SK-N-SH (cell line): ENCODE measurements around the gene FAM222A. TPM values are rescaled to one million over a fixed set of nuclear protein-coding genes. Genes with fewer than 3 reads are reported as not detected.

Experiments
- CTCF ChIA-PET: fragments of 300-600, 350-600 bp; formaldehyde crosslinking; extraction: SDS; loops from one replicate; lab custom pipeline; 2021; lab: Yijun Ruan, JAX
- POLR2A ChIA-PET: fragments of 350-600 bp; sonication (Branson Sonifier 250); formaldehyde crosslinking; extraction: SDS; loops from one replicate; lab custom pipeline; 2020; ENCODE audit warnings: antibody characterized with exemption, inconsistent platforms; lab: Yijun Ruan, JAX
- DNase-seq: peaks from one replicate; pipeline ENCODE4 v3.0.0; 2012
- H2AFZ ChIP-seq: fragments of 200-600 bp; sonication (generic); 2 replicates; pipeline ENCODE4 v1.8.1; 2016; ENCODE audit warnings: antibody characterized with exemption, mild to moderate bottlenecking, low read depth
- H3F3A ChIP-seq: fragments of 200-600 bp; sonication (generic); replicated peaks from 2 replicates; pipeline ENCODE3; 2016; ENCODE audit warnings: antibody characterized with exemption, mild to moderate bottlenecking; ENCODE audit not compliant: insufficient read depth
- H3K27ac ChIP-seq, 2 experiments: fragments of 200-500 bp in 1 of 2; fragments of 200-600 bp in 1 of 2; sonication (Bioruptor generic) in 1 of 2; sonication (generic), shearing (Covaris generic) in 1 of 2; 2 replicates each; pipeline versions ENCODE4 v1.5.1 to v1.6.1; 2014 to 2016; ENCODE audit warnings: low read depth in 2 of 2, inconsistent platforms in 1 of 2, low read length in 1 of 2, mild to moderate bottlenecking in 1 of 2, mixed read lengths in 1 of 2
- H3K27me3 ChIP-seq: fragments of 200-600 bp; sonication (generic), shearing (Covaris generic); 2 replicates; pipeline ENCODE4 v1.6.1; 2016; ENCODE audit warnings: mixed run types; ENCODE audit not compliant: insufficient read depth
- H3K36me3 ChIP-seq, 2 experiments: fragments of 200-500 bp in 1 of 2; fragments of 200-600 bp in 1 of 2; sonication (Bioruptor generic) in 1 of 2; sonication (generic) in 1 of 2; replicated peaks in 1 of 2; 2 replicates each; pipeline versions ENCODE3 to v1.5.1; 2014 to 2016; ENCODE audit warnings: low read length in 1 of 2, mild to moderate bottlenecking in 1 of 2; ENCODE audit not compliant: insufficient read depth in 2 of 2, control insufficient read depth in 1 of 2
- H3K4me1 ChIP-seq, 2 experiments: fragments of 200-500 bp in 1 of 2; fragments of 200-600 bp in 1 of 2; sonication (Bioruptor generic) in 1 of 2; sonication (generic), shearing (Covaris generic) in 1 of 2; 2 replicates each; pipeline versions ENCODE4 v1.5.1 to v1.6.1; 2014 to 2016; ENCODE audit warnings: low read depth in 1 of 2, low read length in 1 of 2, mixed run types in 1 of 2; ENCODE audit not compliant: insufficient read depth in 2 of 2, control insufficient read depth in 1 of 2
- H3K4me2 ChIP-seq: fragments of 200-600 bp; sonication (generic), shearing (Covaris generic); 2 replicates; pipeline ENCODE4 v1.6.1; 2017; ENCODE audit warnings: mixed run types
- H3K4me3 ChIP-seq, 2 experiments: fragments of 200-500 bp in 1 of 2; fragments of 200-600 bp in 1 of 2; sonication (Bioruptor generic) in 1 of 2; sonication (generic), shearing (Covaris generic) in 1 of 2; 2 replicates each; pipeline versions ENCODE4 v1.5.1 to v1.8.1; 2014 to 2016; ENCODE audit warnings: low read depth in 2 of 2, inconsistent platforms in 1 of 2, low read length in 1 of 2, mild to moderate bottlenecking in 1 of 2, mixed read lengths in 1 of 2, moderate library complexity in 1 of 2
- H3K79me2 ChIP-seq: fragments of 200-600 bp; sonication (generic); 2 replicates; pipeline ENCODE4 v1.8.1; 2017; ENCODE audit warnings: mild to moderate bottlenecking; ENCODE audit not compliant: insufficient read depth
- H3K9ac ChIP-seq: fragments of 200-600 bp; sonication (generic); 2 replicates; pipeline ENCODE4 v1.6.1; 2017; ENCODE audit warnings: mixed run types
- H3K9me2 ChIP-seq: fragments of 200-600 bp; sonication (generic); 2 replicates; pipeline ENCODE4 v1.6.1; 2017; ENCODE audit warnings: mixed run types
- H3K9me3 ChIP-seq: fragments of 200-600 bp; sonication (generic); 2 replicates; pipeline ENCODE4 v1.6.1; 2017; ENCODE audit warnings: mixed run types, mild to moderate bottlenecking, moderate library complexity
- H4K20me1 ChIP-seq: fragments of 200-600 bp; sonication (generic); 2 replicates; pipeline ENCODE4 v1.6.1; 2017; ENCODE audit warnings: mild to moderate bottlenecking, mixed run types; ENCODE audit not compliant: insufficient read depth
- CTCF ChIP-seq: fragments of 200-600 bp; sonication (generic); IDR thresholded peaks from 2 replicates; pipeline ENCODE4 v1.6.1; 2017; ENCODE audit warnings: antibody characterized with exemption, mild to moderate bottlenecking, moderate library complexity
- ELF1 ChIP-seq: IDR thresholded peaks from 2 replicates; pipeline ENCODE4 v1.4.0; 2012
- FOSL2 ChIP-seq: IDR thresholded peaks from 2 replicates; pipeline ENCODE4 v1.4.0; 2012; ENCODE audit warnings: low read depth, mild to moderate bottlenecking, moderate library complexity, borderline replicate concordance
- FOXJ3 ChIP-seq: sonication (generic); formaldehyde crosslinking; IDR thresholded peaks from 2 replicates; pipeline ENCODE4 v1.5.1; 2020; ENCODE audit warnings: mild to moderate bottlenecking, missing genetic modification reagents
- GABPA ChIP-seq: IDR thresholded peaks from 2 replicates; pipeline ENCODE4 v1.4.0; 2012; ENCODE audit warnings: low read depth, mild to moderate bottlenecking
- GATA2 ChIP-seq: sonication (generic); formaldehyde crosslinking; IDR thresholded peaks from 2 replicates; pipeline ENCODE4 v1.5.0; 2020; ENCODE audit warnings: mild to moderate bottlenecking, missing genetic modification reagents
- MAX ChIP-seq: IDR thresholded peaks from 2 replicates; pipeline ENCODE4 v1.4.0; 2012; ENCODE audit warnings: low read depth
- MXI1 ChIP-seq: IDR thresholded peaks from 2 replicates; pipeline ENCODE4 v1.6.1; 2012; ENCODE audit warnings: mild to moderate bottlenecking, low read depth, low read length, improper control_type of control experiment
- NFIC ChIP-seq: IDR thresholded peaks from 2 replicates; pipeline ENCODE4 v1.4.0; 2012; ENCODE audit warnings: borderline replicate concordance
- NRF1 ChIP-seq: IDR thresholded peaks from 2 replicates; pipeline ENCODE4 v1.6.1; 2012; ENCODE audit warnings: low read depth, mild to moderate bottlenecking, low read length
- POLR2AphosphoS5 ChIP-seq: IDR thresholded peaks from 2 replicates; pipeline ENCODE4 v1.6.1; 2012; ENCODE audit warnings: low read depth, low read length
- RAD21 ChIP-seq: IDR thresholded peaks from 2 replicates; pipeline ENCODE4 v1.6.1; 2012; ENCODE audit warnings: mild to moderate bottlenecking, low read length
- RCOR1 ChIP-seq: fragments of 150-350 bp; IDR thresholded peaks from 2 replicates; pipeline ENCODE4 v1.6.1; 2017; ENCODE audit warnings: antibody characterized with exemption, low read length
- REST ChIP-seq: IDR thresholded peaks from 2 replicates; pipeline ENCODE4 v1.6.1; 2012; ENCODE audit warnings: mild to moderate bottlenecking, low read depth, low read length, moderate library complexity
- RXRA ChIP-seq: IDR thresholded peaks from 2 replicates; pipeline ENCODE4 v1.4.0; 2012; ENCODE audit warnings: low read depth, mild to moderate bottlenecking, borderline replicate concordance
- TCF12 ChIP-seq: IDR thresholded peaks from 2 replicates; pipeline ENCODE4 v1.4.0; 2012
- TEAD4 ChIP-seq: IDR thresholded peaks from 2 replicates; pipeline ENCODE4 v1.4.0; 2012; ENCODE audit warnings: mild to moderate bottlenecking, borderline replicate concordance; ENCODE audit not compliant: insufficient read depth
- USF1 ChIP-seq: IDR thresholded peaks from 2 replicates; pipeline ENCODE4 v1.4.0; 2012; ENCODE audit warnings: low read depth, borderline replicate concordance
- ZBTB33 ChIP-seq: IDR thresholded peaks from 2 replicates; pipeline ENCODE4 v1.4.0; 2012; ENCODE audit warnings: low read depth, borderline replicate concordance
- WGBS: methylation state at CpG from one replicate; pipeline ENCODE4 v1.1.6; 2017; ENCODE audit warnings: low lambda C conversion rate; 5-methylcytosine and 5-hydroxymethylcytosine counted together
- polyA plus RNA-seq, 3 experiments: library from polyadenylated mRNA; depleted of rRNA; stranded (reverse); fragments of >200 nt; gene quantifications; 2 replicates each; pipeline ENCODE4 v1.2.3, GENCODE V29; 2012

The FAM222A gene
- polyA plus RNA-seq, 1 of the 3 experiments (the other 2 are of a cell fraction), result 1.6 TPM

- no peak for DNase-seq
- H3K36me3 ChIP-seq, result no peaks in the 10 kb centered on the region
- H3K4me3 ChIP-seq, result no peak overlapping the region
- H3K9me3 ChIP-seq, result no peaks in the 10 kb centered on the region
- peaks cover 0 to 3% of the 10 kb centered on the region in 2 experiments; a peak in 1 of 4 replicates for H3K4me1 ChIP-seq
- H3K27me3 ChIP-seq, result no peaks in the 10 kb centered on the region
- no peaks in the 10 kb centered on the region for H4K20me1 ChIP-seq
- CTCF ChIA-PET, result interaction anchor here (1.1 kb wide), 1 partner anchor 65 kb away, joined by 3 read pairs; no protein-coding TSS in a partner anchor
- H3K9ac ChIP-seq, result no peak overlapping the region
- no peaks in the 10 kb centered on the region for H3K9me2 ChIP-seq
- POLR2A ChIA-PET, result no interaction called here
- no peaks in the 10 kb centered on the region for H3K79me2 ChIP-seq
- no peak overlapping the region for H2AFZ ChIP-seq
- TF ChIP-seq RCOR1, result no peak
- no peak for TF ChIP-seq ZBTB33
- TF ChIP-seq TCF12, result no peak
- no peak for TF ChIP-seq CTCF
- TF ChIP-seq TEAD4, result no peak
- no peak for TF ChIP-seq FOSL2
- no peak for TF ChIP-seq RXRA
- TF ChIP-seq MAX, result no peak
- H3K4me2 ChIP-seq, result no peak overlapping the region
- no peak overlapping the region for H3K27ac ChIP-seq
- H3F3A ChIP-seq, result no peaks in the 10 kb centered on the region
- 84% methylated on average over 9 of the region's 9 CpGs for WGBS
Measured at GRCh38 chr12:109786799-109787198, 73.2 kb downstream of the FAM222A start.

- ChIA-PET POLR2A (no interaction called here), CTCF (interaction anchor here (1.5 kb wide), 1 partner anchor 16 kb away, joined by 7 read pairs; no protein-coding TSS in a partner anchor)
- no peak overlapping the region for H2AFZ ChIP-seq
- H3K4me2 ChIP-seq, result no peak overlapping the region
- no peak overlapping the region for H3K4me3 ChIP-seq
- no peak overlapping the region for H3K9ac ChIP-seq
- no peak for DNase-seq
- no peak overlapping the region for H3K27ac ChIP-seq
- H4K20me1 ChIP-seq, result no peaks in the 10 kb centered on the region
- no peaks in the 10 kb centered on the region for H3K9me3 ChIP-seq
- 50% methylated on average over 1 of the region's 1 CpG for WGBS
- no peaks in the 10 kb centered on the region for H3K79me2 ChIP-seq
- peaks cover 3% of the 10 kb centered on the region for H3F3A ChIP-seq
- no peaks in the 10 kb centered on the region for H3K27me3 ChIP-seq
- no peaks in the 10 kb centered on the region for H3K9me2 ChIP-seq
- no peaks in the 10 kb centered on the region for H3K4me1 ChIP-seq
- H3K36me3 ChIP-seq, result no peaks in the 10 kb centered on the region
- TF ChIP-seq RXRA (no peak), NFIC (no peak), POLR2AphosphoS5 (no peak), MXI1 (no peak), ELF1 (no peak), GATA2 (no peak), RAD21 (no peak), USF1 (no peak), NRF1 (no peak), REST (no peak), FOXJ3 (CRISPR knock-in tag) (no peak), GABPA (no peak)
Measured at GRCh38 chr12:109789526-109790048, 76.0 kb downstream of the FAM222A start.
